Osteoblast (primary cell): ENCODE results near the gene BNIP3. TPM values are rescaled to one million over a fixed set of nuclear protein-coding genes. Genes with fewer than 3 reads are reported as not detected.
A peak's percentile ranks its signal among the peaks of the same experiment; 100 is the strongest.
"Not testable (repeated sequence)": the region's sequence is repeated elsewhere in the genome, so short reads cannot be mapped to it uniquely, and the experiment has no call there.

Experiments
- DNase-seq: peaks from one replicate; pipeline ENCODE4 v3.0.0; 2011; ENCODE audit warnings: low spot score, mixed read lengths; ENCODE audit not compliant: insufficient read length; ENCODE audit errors: missing footprints
- H2AFZ ChIP-seq: 2 replicates; pipeline ENCODE4 v1.6.0; 2011; ENCODE audit warnings: mild to moderate bottlenecking, low read length
- H3K27ac ChIP-seq: 2 replicates; pipeline ENCODE4 v1.5.1; 2011; ENCODE audit warnings: mild to moderate bottlenecking, low read depth, low read length, moderate library complexity
- H3K27me3 ChIP-seq: 2 replicates; pipeline ENCODE4 v1.6.0; 2012; ENCODE audit warnings: mild to moderate bottlenecking, control low read depth, inconsistent platforms, low read length, moderate library complexity; ENCODE audit not compliant: insufficient read depth
- H3K36me3 ChIP-seq: 2 replicates; pipeline ENCODE4 v1.5.1; 2011; ENCODE audit warnings: mild to moderate bottlenecking, low read length, control low read depth, moderate library complexity; ENCODE audit not compliant: insufficient read depth
- H3K4me1 ChIP-seq: 2 replicates; pipeline ENCODE4 v1.5.1; 2011; ENCODE audit warnings: mild to moderate bottlenecking, low read length, control low read depth, moderate library complexity; ENCODE audit not compliant: insufficient read depth
- H3K4me2 ChIP-seq: 2 replicates; pipeline ENCODE4 v1.6.0; 2011; ENCODE audit warnings: mild to moderate bottlenecking, low read length; ENCODE audit not compliant: insufficient read depth
- H3K4me3 ChIP-seq: fragments of 200-600 bp; sonication (generic); 3 replicates; pipeline ENCODE4 v1.5.1; 2012; ENCODE audit warnings: mild to moderate bottlenecking, low read length, inconsistent platforms; ENCODE audit not compliant: insufficient read depth
- H3K79me2 ChIP-seq: 2 replicates; pipeline ENCODE4 v1.6.0; 2012; ENCODE audit warnings: mild to moderate bottlenecking, low read length, control low read depth, inconsistent platforms; ENCODE audit not compliant: insufficient read depth
- H3K9me3 ChIP-seq: 2 replicates; pipeline ENCODE4 v1.5.1; 2011; ENCODE audit warnings: low read depth, low read length, control low read depth
- H4K20me1 ChIP-seq: 2 replicates; pipeline ENCODE4 v1.6.0; 2012; ENCODE audit warnings: mild to moderate bottlenecking, low read length, control low read depth; ENCODE audit not compliant: insufficient read depth
- CTCF ChIP-seq: IDR thresholded peaks from 2 replicates; pipeline ENCODE4 v1.5.1; 2011; ENCODE audit warnings: mild to moderate bottlenecking, low read depth, low read length, moderate library complexity; ENCODE audit errors: extremely low read depth
- total RNA-seq: library from RNA; depleted of rRNA; stranded (reverse); fragments of >200 nt; gene quantifications from 2 replicates; pipeline ENCODE4 v1.2.3, GENCODE V29; 2012

BNIP3 gene
- total RNA-seq, 1 donor = 112 TPM

GRCh38 chr10:131996466-131997365, 15.0 kb upstream of the BNIP3 start:
- H4K20me1 ChIP-seq = no peaks in the 10 kb centered on the region
- H2AFZ ChIP-seq = no peak overlapping the region
- H3K27ac ChIP-seq = no peak overlapping the region
- no peak for TF ChIP-seq CTCF
- H3K79me2 ChIP-seq = no peaks in the 10 kb centered on the region
- peak; percentile 66 for DNase-seq
- no peaks in the 10 kb centered on the region for H3K9me3 ChIP-seq
- no peaks in the 10 kb centered on the region for H3K4me1 ChIP-seq
- no peak overlapping the region for H3K4me2 ChIP-seq
- H3K4me3 ChIP-seq = no peak overlapping the region
- H3K36me3 ChIP-seq = no peaks in the 10 kb centered on the region
- H3K27me3 ChIP-seq = no peaks in the 10 kb centered on the region

GRCh38 chr10:131994435-131994834, 12.7 kb upstream of the BNIP3 start:
- Histone ChIP-seq H2AFZ (no peak overlapping the region), H3K36me3 (no peaks in the 10 kb centered on the region), H3K27ac (no peak overlapping the region), H3K9me3 (no peaks in the 10 kb centered on the region), H3K27me3 (no peaks in the 10 kb centered on the region), H3K4me3 (no peak overlapping the region), H3K4me2 (no peak overlapping the region), H3K79me2 (no peaks in the 10 kb centered on the region), H4K20me1 (no peaks in the 10 kb centered on the region), H3K4me1 (no peaks in the 10 kb centered on the region)
- DNase-seq = no peak
- TF ChIP-seq CTCF = no peak

GRCh38 chr10:131993275-131993674, 11.6 kb upstream of the BNIP3 start:
- Histone ChIP-seq H3K4me2 (no peak overlapping the region), H3K4me1 (no peaks in the 10 kb centered on the region), H3K27ac (no peak overlapping the region), H3K36me3 (no peaks in the 10 kb centered on the region), H3K9me3 (no peaks in the 10 kb centered on the region), H3K79me2 (no peaks in the 10 kb centered on the region), H2AFZ (no peak overlapping the region), H3K27me3 (no peaks in the 10 kb centered on the region), H3K4me3 (no peak overlapping the region), H4K20me1 (no peaks in the 10 kb centered on the region)
- TF ChIP-seq CTCF = no peak
- no peak for DNase-seq

GRCh38 chr10:131991726-131992125, 10.0 kb upstream of the BNIP3 start:
- no peak for TF ChIP-seq CTCF
- DNase-seq = no peak
- Histone ChIP-seq H3K4me1 (no peaks in the 10 kb centered on the region), H3K36me3 (no peaks in the 10 kb centered on the region), H3K9me3 (no peaks in the 10 kb centered on the region), H2AFZ (no peak overlapping the region), H3K27me3 (no peaks in the 10 kb centered on the region), H3K27ac (no peak overlapping the region), H3K4me2 (no peak overlapping the region), H3K4me3 (no peak overlapping the region), H3K79me2 (no peaks in the 10 kb centered on the region), H4K20me1 (no peaks in the 10 kb centered on the region)

- DNase-seq, H3K79me2 ChIP-seq, H3K27ac ChIP-seq, H3K9me3 ChIP-seq, H3K27me3 ChIP-seq, H3K4me3 ChIP-seq, H3K4me1 ChIP-seq, H3K4me2 ChIP-seq, H4K20me1 ChIP-seq, H2AFZ ChIP-seq, H3K36me3 ChIP-seq: not testable (repeated sequence)
Observed at GRCh38 chr10:131987786-131988185, 6.1 kb upstream of the BNIP3 start.

- not testable (repeated sequence) for DNase-seq
Observed at GRCh38 chr10:131987301-131987700, 5.6 kb upstream of the BNIP3 start.

More at GRCh38 chr10:131987301-131987700, 5.6 kb upstream of the BNIP3 start:
- not testable (repeated sequence) for H3K27me3 ChIP-seq, H3K36me3 ChIP-seq, H3K4me3 ChIP-seq, H3K4me2 ChIP-seq, H3K9me3 ChIP-seq, H3K27ac ChIP-seq, H2AFZ ChIP-seq, H3K4me1 ChIP-seq, H4K20me1 ChIP-seq, H3K79me2 ChIP-seq
